CD4-positive, alpha-beta T cell treated with Interleukin-21 for 1 hour (primary cell): ENCODE measurements around the gene ZNF593.

ENCODE experiments used
- DNase-seq: peaks from one replicate; pipeline ENCODE4 v3.0.0-alpha.2; 2020

ZNF593 gene

DNA sequence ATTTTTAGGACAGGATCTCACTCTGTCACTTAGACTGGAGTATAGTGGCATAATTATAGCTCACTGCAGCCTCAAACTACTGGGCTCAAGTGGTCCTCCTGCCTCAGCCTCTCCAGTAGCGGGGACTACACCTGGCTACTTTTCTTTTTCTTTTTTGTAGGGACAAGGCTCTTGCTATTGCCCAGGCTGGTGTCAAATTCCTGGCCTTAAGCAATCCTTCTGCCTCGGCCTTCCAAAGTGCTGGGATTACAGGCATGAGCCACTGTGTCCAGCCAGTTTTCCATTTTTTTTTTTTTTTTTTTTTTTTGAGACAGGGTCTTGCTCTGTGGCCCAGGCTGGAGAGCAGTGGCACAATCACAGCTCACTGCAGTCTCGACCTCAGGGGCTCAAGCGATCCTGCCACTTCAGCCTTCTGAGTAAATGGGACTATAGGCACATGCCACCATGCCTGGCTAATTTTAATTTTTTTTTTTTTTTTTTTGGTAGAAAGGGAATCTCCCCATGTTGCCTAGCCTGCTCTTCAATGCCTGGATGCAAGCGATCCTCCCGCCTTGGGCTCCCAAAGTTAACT is 43.7 kb downstream of the ZNF593 start:
- no peak for DNase-seq

- no peak for DNase-seq
These were observed 45.5 kb downstream of the ZNF593 start for GRCh38 chr1:26215246-26215645.

- DNase-seq = no peak
These were observed 49.3 kb downstream of the ZNF593 start for GRCh38 chr1:26218906-26219494.
